T47D (cell line): ENCODE data around the gene TIAM1.
A peak's percentile ranks its signal among the peaks of the same experiment; 100 is the strongest.

Experiments
- DNase-seq, 2 experiments: peaks; one replicate each; pipeline versions ENCODE4 v3.0.0 to v3.0.0-alpha.2; 2011 to 2012; ENCODE audit warnings: low read depth in 1 of 2, low spot score in 1 of 2
- JUND ChIP-seq: IDR thresholded peaks from 2 replicates; pipeline ENCODE4 v1.6.1; 2012; ENCODE audit warnings: low read depth
- in situ Hi-C: cut with HindIII; loops from 2 replicates; pipeline ENCODE4 v1.10.0; 2016; ENCODE audit warnings: low sequenced_read_pairs, low pct_unique_long_range_greater_than_20kb

TIAM1 gene

GRCh38 chr21:31098576-31099005 is 245.5 kb downstream of the TIAM1 start:
- peak; percentile 52 to 69 for DNase-seq
- in situ Hi-C loops, result no loop called here
- no peak for TF ChIP-seq JUND

- no peak for TF ChIP-seq JUND
- no peak for DNase-seq
- in situ Hi-C loops, result no loop called here
These were observed 251.0 kb downstream of the TIAM1 start for GRCh38 chr21:31092832-31093625.

GRCh38 chr21:31090376-31090775 is 253.7 kb downstream of the TIAM1 start:
- DNase-seq, result no peak
- no peak for TF ChIP-seq JUND
- in situ Hi-C loops, result no loop called here

GRCh38 chr21:31088474-31088751 is 255.6 kb downstream of the TIAM1 start:
- in situ Hi-C loops, result no loop called here
- no peak for DNase-seq
- TF ChIP-seq JUND, result no peak

- DNase-seq, result no peak
- in situ Hi-C loops, result no loop called here
These were observed 256.2 kb downstream of the TIAM1 start for GRCh38 chr21:31087639-31088473.

GRCh38 chr21:31084689-31085088 is 259.4 kb downstream of the TIAM1 start:
- no peak for TF ChIP-seq JUND
- no peak for DNase-seq
- in situ Hi-C loops, result no loop called here

More at GRCh38 chr21:31087639-31088473, 256.2 kb downstream of the TIAM1 start:
- no peak for TF ChIP-seq JUND

GRCh38 chr21:31078796-31079195 is 265.3 kb downstream of the TIAM1 start:
- in situ Hi-C loops, result no loop called here
- DNase-seq, result no peak
- no peak for TF ChIP-seq JUND

- DNase-seq, result no peak
- in situ Hi-C loops, result no loop called here
- no peak for TF ChIP-seq JUND
These were observed 265.8 kb downstream of the TIAM1 start for GRCh38 chr21:31078216-31078615.

- DNase-seq, result no peak
- in situ Hi-C loops, result no loop called here
- no peak for TF ChIP-seq JUND
These were observed 268.2 kb downstream of the TIAM1 start for GRCh38 chr21:31075848-31076247.

GRCh38 chr21:31072533-31072932 is 271.5 kb downstream of the TIAM1 start:
- in situ Hi-C loops, result no loop called here
- TF ChIP-seq JUND, result no peak
- DNase-seq, result no peak
